HFFc6 (cell line): Measurements from ENCODE around the gene KMO. TPM values are rescaled to one million over a fixed set of nuclear protein-coding genes. Genes with fewer than 3 reads are reported as not detected.

Experiments used
- DNase-seq: peaks from one replicate; pipeline ENCODE4 v3.0.0-alpha.2; 2018
- H3K27ac Mint-ChIP-seq: 2 replicates; pipeline ENCODE4 v1.8.0; 2020; ENCODE audit warnings: mild to moderate bottlenecking, mixed read lengths
- H3K27me3 Mint-ChIP-seq: 2 replicates; pipeline ENCODE4 v1.8.0; 2021; ENCODE audit warnings: mild to moderate bottlenecking, moderate library complexity, mixed read lengths; ENCODE audit not compliant: insufficient read depth
- H3K36me3 Mint-ChIP-seq: 2 replicates; pipeline ENCODE4 v1.8.0; 2021; ENCODE audit warnings: low read depth, mixed read lengths
- H3K4me1 Mint-ChIP-seq: 2 replicates; pipeline ENCODE4 v1.8.0; 2020; ENCODE audit warnings: low read depth, mixed read lengths
- H3K4me3 Mint-ChIP-seq: 2 replicates; pipeline ENCODE4 v1.8.0; 2020; ENCODE audit warnings: mild to moderate bottlenecking, moderate library complexity, mixed read lengths
- H3K9me3 Mint-ChIP-seq: 2 replicates; pipeline ENCODE4 v1.8.0; 2020; ENCODE audit warnings: mild to moderate bottlenecking, mixed read lengths
- total RNA-seq, 6 experiments: library from RNA; stranded (reverse); fragmentation: NEBNext Ultra II Directional; extraction: Animal tissue kit (Norgen Biotek cat#: 25700); gene quantifications; 2 replicates in 1 of 6; 3 replicates in 5 of 6; pipeline ENCODE4 v1.2.3, GENCODE V29; 2021
- TF ChIP-seq, protein P1 (sequence below): fragments of 200-600 bp; sonication (generic); IDR thresholded peaks from 2 replicates; pipeline ENCODE4 v1.5.0; 2021; ENCODE audit warnings: antibody characterized with exemption, mild to moderate bottlenecking

Gene KMO
- total RNA-seq, 6 experiments from 2014 or later: not detected

DNA sequence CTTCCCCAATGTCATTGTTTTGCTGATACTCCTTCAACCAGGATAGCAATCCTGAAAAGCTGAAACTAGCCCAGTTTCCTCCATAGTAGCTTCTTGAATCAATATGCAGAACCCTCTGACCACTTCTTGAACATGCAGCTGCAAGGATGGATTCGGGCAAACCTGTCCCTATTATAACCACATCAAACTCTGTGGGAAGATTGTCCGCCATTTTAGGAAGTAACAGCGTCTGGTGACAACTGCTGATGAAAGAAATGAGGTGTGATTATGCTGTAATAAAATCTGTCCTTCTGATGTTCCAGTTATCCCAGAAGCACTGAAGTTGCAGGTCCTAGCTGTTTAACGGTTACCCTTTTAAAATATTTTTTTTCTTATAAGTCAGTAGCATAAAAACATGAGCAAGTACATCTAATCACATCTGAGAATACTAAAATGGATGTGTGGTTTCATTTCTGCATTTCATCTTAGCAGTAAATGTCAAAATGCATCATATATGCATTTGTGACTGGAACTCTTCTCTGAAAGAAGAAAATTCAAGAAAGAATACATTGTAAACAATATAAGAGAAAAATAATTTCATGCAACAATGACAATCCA lies 103.5 kb downstream of the KMO start:
- Mint-ChIP-seq H3K36me3 (peaks cover 14% of the 10 kb centered on the region; the same call in 1 of the 2 replicates), H3K27me3 (no peaks in the 10 kb centered on the region; the same call in 1 of the 2 replicates), H3K9me3 (no peaks in the 10 kb centered on the region), H3K4me3 (no peak overlapping the region), H3K27ac (no peak overlapping the region), H3K4me1 (peaks cover 41% of the 10 kb centered on the region)
- TF ChIP-seq, protein P1, sequence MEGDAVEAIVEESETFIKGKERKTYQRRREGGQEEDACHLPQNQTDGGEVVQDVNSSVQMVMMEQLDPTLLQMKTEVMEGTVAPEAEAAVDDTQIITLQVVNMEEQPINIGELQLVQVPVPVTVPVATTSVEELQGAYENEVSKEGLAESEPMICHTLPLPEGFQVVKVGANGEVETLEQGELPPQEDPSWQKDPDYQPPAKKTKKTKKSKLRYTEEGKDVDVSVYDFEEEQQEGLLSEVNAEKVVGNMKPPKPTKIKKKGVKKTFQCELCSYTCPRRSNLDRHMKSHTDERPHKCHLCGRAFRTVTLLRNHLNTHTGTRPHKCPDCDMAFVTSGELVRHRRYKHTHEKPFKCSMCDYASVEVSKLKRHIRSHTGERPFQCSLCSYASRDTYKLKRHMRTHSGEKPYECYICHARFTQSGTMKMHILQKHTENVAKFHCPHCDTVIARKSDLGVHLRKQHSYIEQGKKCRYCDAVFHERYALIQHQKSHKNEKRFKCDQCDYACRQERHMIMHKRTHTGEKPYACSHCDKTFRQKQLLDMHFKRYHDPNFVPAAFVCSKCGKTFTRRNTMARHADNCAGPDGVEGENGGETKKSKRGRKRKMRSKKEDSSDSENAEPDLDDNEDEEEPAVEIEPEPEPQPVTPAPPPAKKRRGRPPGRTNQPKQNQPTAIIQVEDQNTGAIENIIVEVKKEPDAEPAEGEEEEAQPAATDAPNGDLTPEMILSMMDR: no peak
- DNase-seq: no peak

DNA sequence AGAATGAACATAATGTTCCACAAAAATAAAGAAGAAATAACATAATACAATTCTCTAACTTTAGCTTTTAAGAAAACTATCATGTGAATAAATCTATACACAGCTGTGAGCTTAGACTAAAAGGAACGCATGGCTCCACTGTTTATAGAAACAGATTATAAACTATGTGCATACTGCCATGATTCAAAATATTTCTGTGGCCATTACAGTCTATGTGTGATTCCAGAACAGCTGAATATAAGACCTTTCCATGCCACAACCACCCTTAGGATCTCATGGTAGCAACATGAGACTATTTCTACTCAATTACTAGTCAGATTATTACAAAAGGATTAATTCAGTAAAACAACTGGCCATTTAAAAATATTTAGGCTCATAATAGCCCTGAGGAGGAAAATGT lies 104.1 kb downstream of the KMO start:
- peaks cover 48% of the 10 kb centered on the region for H3K4me1 Mint-ChIP-seq
- H3K36me3 Mint-ChIP-seq: peaks cover 14% of the 10 kb centered on the region; the same call in 1 of the 2 replicates
- TF ChIP-seq, protein P1: no peak
- no peaks in the 10 kb centered on the region; the same call in 1 of the 2 replicates for H3K27me3 Mint-ChIP-seq
- H3K9me3 Mint-ChIP-seq: no peaks in the 10 kb centered on the region
- no peak for DNase-seq
- no peak overlapping the region for H3K4me3 Mint-ChIP-seq
- no peak overlapping the region for H3K27ac Mint-ChIP-seq

DNA sequence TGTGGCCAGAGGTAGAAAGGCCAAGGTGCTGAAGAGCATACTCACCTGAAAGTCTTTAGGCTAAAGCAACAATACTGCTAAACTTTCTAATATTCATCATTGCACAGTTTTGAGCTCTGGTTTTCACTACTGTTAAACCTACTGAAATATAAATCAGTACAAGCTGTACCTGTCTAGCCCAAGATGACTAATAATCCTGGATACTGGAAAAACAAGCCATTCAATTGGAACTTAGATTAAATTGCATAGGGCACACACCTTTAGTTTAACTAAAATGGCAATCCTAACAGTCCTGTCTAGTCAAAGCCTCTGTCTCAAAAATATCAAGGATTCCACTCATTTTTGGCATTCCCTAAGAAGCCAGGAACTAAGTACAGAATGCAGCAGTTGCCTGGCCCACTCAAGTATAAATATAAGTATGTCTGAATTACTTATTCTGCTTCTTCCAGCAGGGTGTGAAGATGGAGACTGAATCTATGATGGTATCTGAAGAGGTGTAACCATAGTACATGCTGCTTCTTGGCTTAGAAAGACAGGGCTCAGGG lies 104.9 kb downstream of the KMO start:
- Mint-ChIP-seq H3K36me3 (peaks cover 16% of the 10 kb centered on the region; the same call in 1 of the 2 replicates), H3K27ac (peak overlapping the region; percentile 41; the same call in 1 of the 2 replicates), H3K4me3 (peak overlapping the region; percentile 86), H3K4me1 (peaks cover 49% of the 10 kb centered on the region), H3K27me3 (no peaks in the 10 kb centered on the region; the same call in 1 of the 2 replicates), H3K9me3 (0 out of 2 replicates have a peak, but pooled peaks cover 4% of the 10 kb centered on the region)
- TF ChIP-seq, protein P1: no peak
- DNase-seq: no peak

DNA sequence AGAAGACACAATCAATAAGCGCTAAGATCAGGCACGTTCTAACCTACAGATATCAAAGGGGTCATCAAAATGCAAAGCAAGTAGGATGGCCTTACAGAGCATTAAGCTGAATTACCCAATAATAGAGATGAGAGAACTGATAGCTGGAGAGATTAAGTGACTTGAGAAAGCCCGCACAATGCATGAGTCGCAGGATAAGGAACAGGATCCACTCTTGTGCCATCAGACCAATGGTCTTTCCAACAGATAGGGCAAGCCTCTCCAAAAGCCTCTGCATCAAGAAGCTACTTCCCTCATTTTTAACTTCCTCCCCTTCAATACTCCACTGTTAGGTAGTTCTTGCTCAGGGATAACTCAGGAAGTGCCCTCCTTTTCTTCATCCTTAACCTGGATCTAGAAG lies 105.4 kb downstream of the KMO start:
- Mint-ChIP-seq H3K4me3 (peak overlapping the region; percentile 86), H3K36me3 (peaks cover 18% of the 10 kb centered on the region; the same call in 1 of the 2 replicates), H3K4me1 (peaks cover 53% of the 10 kb centered on the region), H3K27ac (peak overlapping the region; percentile 41; the same call in 1 of the 2 replicates), H3K27me3 (no peaks in the 10 kb centered on the region; the same call in 1 of the 2 replicates), H3K9me3 (peaks cover 4% of the 10 kb centered on the region; the same call in 1 of the 2 replicates)
- TF ChIP-seq, protein P1: no peak
- peak; percentile 8 for DNase-seq

DNA sequence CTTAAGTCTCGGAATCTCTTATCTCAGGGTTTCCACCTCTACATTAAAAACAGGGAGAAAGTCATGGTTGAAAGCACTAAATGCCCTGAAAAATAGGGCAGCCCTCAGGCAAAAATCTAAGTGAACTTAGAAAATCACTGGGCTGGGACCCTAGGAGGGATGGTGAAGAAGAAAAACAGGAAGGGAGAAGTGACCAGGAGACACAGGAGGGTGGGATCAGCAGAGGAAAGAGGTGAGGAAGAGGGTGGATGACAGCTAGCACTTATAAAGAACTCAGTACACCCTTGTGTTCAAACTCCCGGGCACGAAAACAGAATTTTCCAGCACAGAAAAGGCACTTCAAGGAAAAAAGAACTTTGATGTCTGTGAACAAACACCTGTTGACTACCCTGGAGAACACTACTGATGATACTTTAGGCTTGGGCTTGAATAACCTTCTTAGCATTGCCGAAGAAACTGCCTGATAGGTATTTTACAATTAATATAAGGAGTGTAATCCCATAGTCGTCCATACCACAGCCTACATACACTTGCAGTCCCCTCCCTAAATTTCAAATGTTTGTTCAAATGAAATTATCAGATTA lies 106.0 kb downstream of the KMO start:
- TF ChIP-seq, protein P1: no peak
- H3K4me3 Mint-ChIP-seq: peak overlapping the region; percentile 86
- H3K9me3 Mint-ChIP-seq: peaks cover 4% of the 10 kb centered on the region; the same call in 1 of the 2 replicates
- no peak for DNase-seq
- peaks cover 53% of the 10 kb centered on the region for H3K4me1 Mint-ChIP-seq
- H3K36me3 Mint-ChIP-seq: peaks cover 18% of the 10 kb centered on the region; the same call in 1 of the 2 replicates
- H3K27me3 Mint-ChIP-seq: no peaks in the 10 kb centered on the region; the same call in 1 of the 2 replicates
- no peak overlapping the region for H3K27ac Mint-ChIP-seq
